Mesodermal cell (in vitro differentiated cells): ENCODE data around the gene CTNNBIP1.
"Not testable (repeated sequence)": the region's sequence is repeated elsewhere in the genome, so short reads cannot be mapped to it uniquely, and the experiment has no call there.

Experiments
- H3K27ac ChIP-seq: 2 replicates; pipeline ENCODE4 v1.7.0; 2013; ENCODE audit warnings: mild to moderate bottlenecking, low read depth, low read length, moderate library complexity; ENCODE audit not compliant: severe bottlenecking
- H3K36me3 ChIP-seq: 2 replicates; pipeline ENCODE4 v1.7.1; 2013; ENCODE audit warnings: mild to moderate bottlenecking, low read length, moderate library complexity; ENCODE audit not compliant: control insufficient read depth, insufficient read depth
- H3K4me1 ChIP-seq: one replicate; pipeline ENCODE4 v1.7.1; 2013; ENCODE audit warnings: mild to moderate bottlenecking, low read length; ENCODE audit not compliant: insufficient read depth, control insufficient read depth, poor library complexity, severe bottlenecking
- H3K4me3 ChIP-seq: 2 replicates; pipeline ENCODE4 v1.7.0; 2013; ENCODE audit warnings: low read length, control low read depth, mild to moderate bottlenecking; ENCODE audit not compliant: insufficient read depth, poor library complexity, severe bottlenecking; ENCODE audit errors: extremely low read depth
- H3K9me3 ChIP-seq: 2 replicates; pipeline ENCODE4 v1.7.1; 2013; ENCODE audit warnings: mild to moderate bottlenecking, low read length, moderate library complexity; ENCODE audit not compliant: control insufficient read depth
- WGBS, 2 experiments: methylation state at CpG; one replicate each; pipeline ENCODE4 v1.1.5; 2013; ENCODE audit warnings: missing lambda C conversion rate in 2 of 2; ENCODE audit not compliant: insufficient coverage in 2 of 2; 5-methylcytosine and 5-hydroxymethylcytosine counted together

The CTNNBIP1 gene

DNA sequence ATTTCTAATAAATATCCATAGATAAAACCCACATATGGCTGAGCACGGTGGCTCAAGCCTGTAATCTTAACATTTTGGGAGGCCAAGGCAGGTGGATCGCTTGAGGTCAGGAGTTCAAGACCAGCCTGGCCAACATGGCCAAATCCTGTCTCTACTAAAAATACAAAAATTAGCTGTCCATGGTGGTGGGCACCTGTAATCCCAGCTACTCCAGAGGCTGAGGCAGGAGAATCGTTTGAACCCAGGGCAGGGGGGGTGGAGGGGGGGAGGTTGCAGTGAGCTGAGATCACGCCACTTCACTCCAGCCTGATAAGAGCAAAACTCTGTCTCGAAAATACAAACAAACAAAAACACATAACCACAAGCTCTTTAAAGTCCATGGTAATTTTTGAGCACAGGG is 104.1 kb downstream of the CTNNBIP1 start:
- H3K36me3 ChIP-seq = peaks cover 10% of the 10 kb centered on the region
- H3K9me3 ChIP-seq, H3K4me3 ChIP-seq, H3K27ac ChIP-seq: not testable (repeated sequence)
- H3K4me1 ChIP-seq = peaks cover 14% of the 10 kb centered on the region
- WGBS, 2 experiments = 71 to 92% methylated on average over 1 to 2 of the region's 5 CpGs

DNA sequence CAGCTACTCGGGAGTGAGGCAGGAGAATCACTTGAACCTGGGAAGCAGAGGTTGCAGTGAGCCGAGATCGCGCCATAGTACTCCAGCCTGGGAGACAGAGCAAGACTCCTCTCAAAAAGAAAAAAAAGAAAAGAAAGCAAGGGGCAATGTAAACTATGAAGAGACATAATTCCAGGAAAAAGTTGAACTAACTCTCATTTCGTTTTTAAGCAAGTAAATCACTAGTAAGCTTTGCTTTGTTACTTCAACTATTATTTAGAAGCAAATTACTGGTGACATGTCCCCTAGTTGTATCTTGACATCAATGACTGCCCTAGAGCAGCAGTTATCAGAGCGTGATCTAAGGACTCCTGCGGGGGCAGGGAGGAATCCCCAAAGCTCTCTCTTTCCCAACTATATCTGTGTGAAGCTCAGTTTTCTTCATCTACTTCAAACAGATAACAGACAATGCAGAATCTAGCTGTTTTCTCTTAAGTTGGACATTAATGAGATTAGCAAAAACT is 105.0 kb downstream of the CTNNBIP1 start:
- Histone ChIP-seq H3K27ac (peak overlapping the region; percentile 57), H3K9me3 (no peaks in the 10 kb centered on the region), H3K36me3 (peaks cover 10% of the 10 kb centered on the region), H3K4me3 (no peak overlapping the region), H3K4me1 (peaks cover 14% of the 10 kb centered on the region)
- WGBS, 2 experiments = 78 to 91% methylated on average over 3 to 6 of the region's 7 CpGs

DNA sequence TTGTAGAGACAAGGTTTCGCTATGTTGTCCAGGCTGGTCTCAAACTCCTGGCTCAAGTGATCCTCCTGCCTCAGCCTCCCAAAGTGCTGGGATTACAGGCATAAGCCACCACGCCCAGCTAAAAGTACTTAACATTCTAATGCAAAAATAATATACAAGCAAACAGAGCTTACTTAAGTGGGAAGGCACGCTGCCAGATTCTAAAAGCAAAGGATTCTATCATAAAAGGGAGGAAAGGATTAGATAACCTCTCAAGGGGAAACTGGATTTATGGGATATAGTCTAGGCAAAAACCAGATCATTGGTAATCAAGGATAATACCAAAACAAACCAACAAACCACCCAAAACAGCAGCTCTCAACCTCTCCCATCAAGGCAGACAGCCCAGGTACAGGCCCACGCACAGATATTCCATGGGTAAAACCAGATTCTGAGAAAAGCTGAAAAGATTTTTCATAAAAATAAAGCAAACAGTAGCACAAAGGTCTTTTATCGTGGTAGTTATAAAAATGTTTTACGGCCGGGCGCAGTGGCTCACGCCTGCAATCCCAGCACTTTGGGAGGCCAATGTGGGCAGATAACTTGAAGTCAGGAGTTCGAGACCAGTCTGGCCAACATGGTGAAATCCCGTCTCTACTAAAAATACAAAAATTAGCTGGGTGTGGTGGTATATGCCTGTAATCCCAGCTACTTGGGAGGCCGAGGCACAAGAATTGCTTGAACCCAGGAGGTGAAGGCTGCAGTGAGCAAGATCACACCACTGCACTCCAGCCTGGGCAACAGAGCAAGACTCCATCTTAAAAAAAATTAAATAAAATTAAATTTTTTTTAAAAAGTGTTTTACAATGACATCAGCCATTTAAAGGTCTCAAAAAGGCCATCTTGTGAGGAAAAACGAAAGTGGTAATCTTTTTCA is 106.8 kb downstream of the CTNNBIP1 start:
- Histone ChIP-seq H3K36me3 (peaks cover 10% of the 10 kb centered on the region), H3K4me1 (peaks cover 13% of the 10 kb centered on the region)
- WGBS, 2 experiments = 92 to 98% methylated on average over 6 to 8 of the region's 13 CpGs
- not testable (repeated sequence) for H3K4me3 ChIP-seq, H3K9me3 ChIP-seq, H3K27ac ChIP-seq

DNA sequence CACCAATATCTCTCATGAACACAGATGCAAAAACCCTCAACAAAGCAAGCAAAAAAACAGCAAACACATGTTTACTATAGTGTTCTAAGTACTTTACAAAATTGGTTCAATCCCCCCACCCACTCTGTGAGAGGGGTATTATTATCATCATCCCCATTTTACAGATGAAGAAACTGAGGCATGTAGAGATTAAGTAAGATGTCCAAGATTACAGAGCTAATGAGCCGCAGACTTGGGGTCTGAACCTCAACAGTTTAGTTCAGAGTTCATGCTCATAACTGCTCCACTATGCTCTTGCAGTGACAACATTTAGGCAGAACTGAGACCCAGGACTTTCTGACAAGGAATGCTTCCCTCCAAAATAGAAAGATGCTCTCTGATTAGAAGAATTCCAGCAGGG is 108.2 kb downstream of the CTNNBIP1 start:
- Histone ChIP-seq H3K4me1 (peaks cover 12% of the 10 kb centered on the region), H3K9me3 (no peaks in the 10 kb centered on the region), H3K4me3 (no peak overlapping the region), H3K27ac (no peak overlapping the region), H3K36me3 (peaks cover 10% of the 10 kb centered on the region)
- WGBS, 2 experiments = 80 to 100% methylated on average over 1 of the region's 1 CpG
